Measurements from ENCODE around the gene BEND5.

DNA sequence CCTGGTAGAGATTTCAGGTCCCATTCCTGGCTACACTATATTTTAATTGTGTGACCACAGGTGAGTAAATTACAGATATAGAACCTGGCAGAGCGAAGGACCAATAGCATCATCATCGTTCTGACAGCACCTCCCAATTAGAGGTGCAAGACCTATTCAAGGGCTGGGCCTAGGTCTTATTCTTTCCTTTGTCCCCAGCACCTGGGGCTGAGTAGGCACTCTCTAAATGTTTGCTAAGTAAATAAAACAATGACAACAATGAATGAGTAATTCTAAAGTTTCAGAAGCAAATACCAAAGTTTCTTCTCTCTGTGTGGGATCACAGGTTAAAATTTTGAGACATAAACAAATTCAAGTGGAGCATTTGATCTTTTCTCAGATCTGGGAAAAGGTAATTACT lies 32.7 kb downstream of the BEND5 start:
- TF ChIP-seq, protein P1, sequence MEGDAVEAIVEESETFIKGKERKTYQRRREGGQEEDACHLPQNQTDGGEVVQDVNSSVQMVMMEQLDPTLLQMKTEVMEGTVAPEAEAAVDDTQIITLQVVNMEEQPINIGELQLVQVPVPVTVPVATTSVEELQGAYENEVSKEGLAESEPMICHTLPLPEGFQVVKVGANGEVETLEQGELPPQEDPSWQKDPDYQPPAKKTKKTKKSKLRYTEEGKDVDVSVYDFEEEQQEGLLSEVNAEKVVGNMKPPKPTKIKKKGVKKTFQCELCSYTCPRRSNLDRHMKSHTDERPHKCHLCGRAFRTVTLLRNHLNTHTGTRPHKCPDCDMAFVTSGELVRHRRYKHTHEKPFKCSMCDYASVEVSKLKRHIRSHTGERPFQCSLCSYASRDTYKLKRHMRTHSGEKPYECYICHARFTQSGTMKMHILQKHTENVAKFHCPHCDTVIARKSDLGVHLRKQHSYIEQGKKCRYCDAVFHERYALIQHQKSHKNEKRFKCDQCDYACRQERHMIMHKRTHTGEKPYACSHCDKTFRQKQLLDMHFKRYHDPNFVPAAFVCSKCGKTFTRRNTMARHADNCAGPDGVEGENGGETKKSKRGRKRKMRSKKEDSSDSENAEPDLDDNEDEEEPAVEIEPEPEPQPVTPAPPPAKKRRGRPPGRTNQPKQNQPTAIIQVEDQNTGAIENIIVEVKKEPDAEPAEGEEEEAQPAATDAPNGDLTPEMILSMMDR (IDR thresholded peaks at IDR 0.05), result no peak
- TF ChIP-seq POLR2A (IDR thresholded peaks at IDR 0.05) (no peak), POLR2AphosphoS5 (IDR thresholded peaks at IDR 0.05) (no peak)

Measured in prostate gland (tissue), 2 donors.